H1 (cell line): ENCODE data around the gene NFAM1.

Experiments
- ATF2 ChIP-seq: IDR thresholded peaks from 2 replicates; pipeline ENCODE4 v1.6.1; 2012; ENCODE audit warnings: low read length, inconsistent platforms
- CTCF ChIP-seq, 3 experiments: IDR thresholded peaks; 1 replicate in 2 of 3; 2 replicates in 1 of 3; pipeline versions ENCODE4 v1.5.1 to v1.6.1; 2011; ENCODE audit warnings: low read length in 3 of 3, mild to moderate bottlenecking in 3 of 3, inconsistent platforms in 2 of 3, low read depth in 1 of 3, moderate library complexity in 1 of 3; ENCODE audit not compliant: insufficient read depth in 1 of 3; ENCODE audit errors: control extremely low read depth in 1 of 3
- GABPA ChIP-seq: IDR thresholded peaks from 2 replicates; pipeline ENCODE4 v1.6.1; 2011; ENCODE audit warnings: mild to moderate bottlenecking, low read length, moderate library complexity, borderline replicate concordance; ENCODE audit not compliant: insufficient read depth
- POLR2A ChIP-seq, 2 experiments: IDR thresholded peaks; 1 replicate in 1 of 2; 2 replicates in 1 of 2; pipeline ENCODE4 v1.6.1; 2011; ENCODE audit warnings: low read depth in 2 of 2, low read length in 2 of 2, mild to moderate bottlenecking in 2 of 2; ENCODE audit errors: control extremely low read depth in 1 of 2
- POLR2AphosphoS5 ChIP-seq: IDR thresholded peaks from 2 replicates; pipeline ENCODE4 v1.6.1; 2011; ENCODE audit warnings: low read depth, low read length
- RFX5 ChIP-seq: IDR thresholded peaks from 2 replicates; pipeline ENCODE4 v1.6.1; 2011; ENCODE audit warnings: low read depth, low read length, improper control_type of control experiment, borderline replicate concordance
- RNF2 ChIP-seq: fragments of 200-900, 300-1000 bp; sonication (generic); IDR thresholded peaks from 2 replicates; pipeline ENCODE4 v1.7.1; 2016; ENCODE audit warnings: borderline replicate concordance, low read depth, mild to moderate bottlenecking, antibody characterized with exemption, low read length; ENCODE audit not compliant: poor library complexity, severe bottlenecking; ENCODE audit errors: missing control alignments
- SUZ12 ChIP-seq: fragments of 200-600 bp; sonication (generic); IDR thresholded peaks from 2 replicates; pipeline ENCODE4 v1.6.1; 2012; ENCODE audit warnings: mild to moderate bottlenecking, inconsistent platforms, low read length, moderate library complexity, mixed read lengths
- TAF1 ChIP-seq: IDR thresholded peaks from 2 replicates; pipeline ENCODE4 v1.6.1; 2011; ENCODE audit warnings: mild to moderate bottlenecking, low read depth, low read length
- TBP ChIP-seq: IDR thresholded peaks from 2 replicates; pipeline ENCODE4 v1.6.1; 2011; ENCODE audit warnings: low read depth, low read length, improper control_type of control experiment

- no peak for TF ChIP-seq CTCF (IDR thresholded peaks at IDR 0.05; ENCODE audit: control extremely low read depth in 1 of 3, insufficient read depth in 1 of 3, low read depth in 1 of 3, low read length in 3 of 3)
- no peak for TF ChIP-seq TBP
- no peak for TF ChIP-seq GABPA
- no peak for TF ChIP-seq POLR2AphosphoS5
- TF ChIP-seq SUZ12, result no peak
- TF ChIP-seq POLR2A (IDR thresholded peaks at IDR 0.05; ENCODE audit: control extremely low read depth in 1 of 2, low read depth in 2 of 2, low read length in 2 of 2), result no peak
- TF ChIP-seq TAF1, result no peak
- TF ChIP-seq RFX5, result no peak
- no peak for TF ChIP-seq RNF2
- no peak for TF ChIP-seq ATF2
These were observed 1.8 kb upstream of the NFAM1 start for GRCh38 chr22:42433754-42434682.
